Measurements from ENCODE around the gene CCDC117.

CCDC117 gene

GRCh38 chr22:28831140-28832072 is 58.9 kb downstream of the CCDC117 start:
- no peak for DNase-seq

- DNase-seq: no peak
Measured at GRCh38 chr22:28832731-28833130, 60.2 kb downstream of the CCDC117 start.

GRCh38 chr22:28833276-28833923 is 60.9 kb downstream of the CCDC117 start:
- DNase-seq: no peak

- DNase-seq: no peak
Measured at GRCh38 chr22:28835630-28836189, 63.2 kb downstream of the CCDC117 start.

GRCh38 chr22:28837640-28838039 is 65.1 kb downstream of the CCDC117 start:
- no peak for DNase-seq

All from activated T-cell treated with anti-CD3 and anti-CD28 coated beads for 4 hours (primary cell).